HEK293T (cell line): ENCODE data around the gene EDC3.

Experiments
- BHLHE40 ChIP-seq: fragments of 450-650 bp; IDR thresholded peaks from 2 replicates; pipeline ENCODE4 v1.6.1; 2016; ENCODE audit warnings: mild to moderate bottlenecking, moderate library complexity, borderline replicate concordance
- CTBP1 ChIP-seq: fragments of 450-650 bp; IDR thresholded peaks from 2 replicates; pipeline ENCODE4 v1.6.1; 2016; ENCODE audit warnings: borderline replicate concordance
- ELF4 ChIP-seq: fragments of 450-650 bp; IDR thresholded peaks from 2 replicates; pipeline ENCODE4 v1.6.1; 2017; ENCODE audit warnings: antibody characterized with exemption
- FOXA1 ChIP-seq: fragments of 450-650 bp; IDR thresholded peaks from 2 replicates; pipeline ENCODE4 v1.6.1; 2016; ENCODE audit warnings: mild to moderate bottlenecking
- FOXK2 ChIP-seq: fragments of 450-650 bp; IDR thresholded peaks from 2 replicates; pipeline ENCODE4 v1.6.1; 2016; ENCODE audit warnings: mild to moderate bottlenecking
- HDGF ChIP-seq: fragments of 450-650 bp; IDR thresholded peaks from 2 replicates; pipeline ENCODE4 v1.6.1; 2017; ENCODE audit warnings: antibody characterized with exemption, borderline replicate concordance
- L3MBTL2 ChIP-seq: fragments of 450-650 bp; conservative IDR thresholded peaks from 2 replicates; pipeline ENCODE4 v1.6.1; 2016; ENCODE audit warnings: mild to moderate bottlenecking
- NFRKB ChIP-seq: fragments of 450-650 bp; IDR thresholded peaks from 2 replicates; pipeline ENCODE4 v1.6.1; 2016; ENCODE audit warnings: mild to moderate bottlenecking, moderate library complexity
- SP1 ChIP-seq: fragments of 450-650 bp; IDR thresholded peaks from 2 replicates; pipeline ENCODE4 v1.6.1; 2017
- SUZ12 ChIP-seq: fragments of 450-650 bp; IDR thresholded peaks from 2 replicates; pipeline ENCODE4 v1.6.1; 2016; ENCODE audit warnings: mild to moderate bottlenecking
- TARDBP ChIP-seq: fragments of 450-650 bp; IDR thresholded peaks from 2 replicates; pipeline ENCODE4 v1.6.1; 2016
- TF ChIP-seq, protein P1 (sequence below): fragments of 450-650 bp; IDR thresholded peaks from 2 replicates; pipeline ENCODE4 v1.6.1; 2016

DNA sequence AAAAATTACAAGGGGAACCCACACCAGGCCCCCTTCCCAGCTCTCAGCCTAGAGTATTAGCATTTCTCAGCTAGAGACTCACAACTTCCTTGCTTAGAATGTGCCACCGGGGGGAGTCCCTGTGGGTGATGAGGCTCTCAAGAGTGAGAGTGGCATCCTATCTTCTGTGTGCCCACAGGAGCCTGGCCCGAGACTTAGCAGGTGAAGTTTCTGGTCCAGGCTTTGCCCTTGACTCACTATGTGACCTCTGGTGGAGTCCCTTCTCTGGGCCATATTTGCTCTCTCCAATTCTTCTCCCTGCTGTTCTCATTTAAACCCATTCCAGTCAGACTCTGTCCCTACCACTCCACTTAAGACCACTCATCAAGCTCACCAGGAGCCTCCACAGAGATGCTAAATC lies 62.0 kb downstream of the EDC3 start:
- TF ChIP-seq SP1: no peak
- TF ChIP-seq SUZ12: no peak
- TF ChIP-seq, protein P1, sequence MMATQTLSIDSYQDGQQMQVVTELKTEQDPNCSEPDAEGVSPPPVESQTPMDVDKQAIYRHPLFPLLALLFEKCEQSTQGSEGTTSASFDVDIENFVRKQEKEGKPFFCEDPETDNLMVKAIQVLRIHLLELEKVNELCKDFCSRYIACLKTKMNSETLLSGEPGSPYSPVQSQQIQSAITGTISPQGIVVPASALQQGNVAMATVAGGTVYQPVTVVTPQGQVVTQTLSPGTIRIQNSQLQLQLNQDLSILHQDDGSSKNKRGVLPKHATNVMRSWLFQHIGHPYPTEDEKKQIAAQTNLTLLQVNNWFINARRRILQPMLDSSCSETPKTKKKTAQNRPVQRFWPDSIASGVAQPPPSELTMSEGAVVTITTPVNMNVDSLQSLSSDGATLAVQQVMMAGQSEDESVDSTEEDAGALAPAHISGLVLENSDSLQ: no peak
- no peak for TF ChIP-seq NFRKB
- no peak for TF ChIP-seq HDGF
- TF ChIP-seq BHLHE40: no peak
- TF ChIP-seq FOXK2: no peak
- TF ChIP-seq CTBP1: no peak
- no peak for TF ChIP-seq FOXA1
- TF ChIP-seq ELF4: no peak
- TF ChIP-seq TARDBP: no peak
- no peak for TF ChIP-seq L3MBTL2
